ENCODE measurements around the gene SOWAHB. TPM values are rescaled to one million over a fixed set of nuclear protein-coding genes. Genes with fewer than 3 reads are reported as not detected.
A peak's percentile ranks its signal among the peaks of the same experiment; 100 is the strongest.

SOWAHB gene
- total RNA-seq, 1 donor from 2014 or later: not detected

DNA sequence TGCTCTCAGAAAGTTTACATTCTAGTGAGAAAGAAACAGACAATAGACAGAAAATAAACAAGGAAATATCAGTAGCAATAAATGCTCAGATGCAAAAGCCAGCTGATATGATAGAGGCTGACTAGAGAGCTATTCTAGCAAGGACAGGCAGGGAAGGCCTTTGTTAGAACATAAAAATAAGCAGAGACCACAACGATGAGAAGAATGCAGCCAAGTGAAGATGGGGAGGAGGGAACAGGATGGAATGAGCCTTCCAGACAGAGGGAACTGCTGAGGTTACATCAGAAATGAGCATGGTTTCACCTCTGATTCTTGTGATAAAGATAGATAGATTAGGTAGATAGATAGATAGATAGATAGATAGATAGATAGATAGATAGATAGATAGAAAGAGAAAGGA, 7.6 kb upstream of the SOWAHB start:
- no peak overlapping the region for H3K27ac Mint-ChIP-seq
- H3K9me3 Mint-ChIP-seq: no peaks in the 10 kb centered on the region
- no peaks in the 10 kb centered on the region for H3K4me1 Mint-ChIP-seq (ENCODE audit: low read depth)
- peaks cover 20% of the 10 kb centered on the region for H3K27me3 Mint-ChIP-seq (ENCODE audit: low read depth)
- no peak overlapping the region for H3K4me3 Mint-ChIP-seq (ENCODE audit: low read depth)
- H3K36me3 Mint-ChIP-seq (ENCODE audit: low read depth): no peaks in the 10 kb centered on the region
- DNase-seq (ENCODE audit: low spot score): no peak
- intact Hi-C loops (cut with micrococcal nuclease): no loop called here

DNA sequence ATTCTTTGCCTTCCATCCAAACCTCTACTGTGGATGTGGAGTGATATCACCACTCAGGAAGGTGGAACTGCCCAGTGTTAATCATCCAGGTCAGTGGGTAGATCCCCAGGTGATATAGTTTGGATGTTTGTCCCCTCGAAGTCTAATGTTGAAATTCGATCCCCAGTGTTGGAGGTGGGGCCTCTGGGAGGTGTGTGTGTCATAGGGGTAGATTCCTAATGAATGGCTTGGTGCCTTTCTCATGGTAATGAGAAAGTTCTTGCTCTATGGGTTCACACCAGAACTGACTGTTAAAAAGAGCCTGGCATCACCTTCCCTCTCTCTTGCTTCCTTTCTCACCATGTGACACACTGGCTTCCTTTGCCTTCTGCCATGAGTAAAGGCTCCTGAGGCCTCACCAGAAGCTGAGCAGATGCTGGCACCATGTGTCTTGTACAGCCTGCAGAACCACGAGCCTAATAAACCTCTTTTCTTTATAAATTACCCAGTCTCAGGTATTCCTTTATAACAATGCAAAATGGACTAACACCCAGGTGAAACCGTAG, 6.8 kb upstream of the SOWAHB start:
- Mint-ChIP-seq H3K27me3 (ENCODE audit: low read depth) (peaks cover 22% of the 10 kb centered on the region), H3K27ac (no peak overlapping the region), H3K4me3 (ENCODE audit: low read depth) (no peak overlapping the region), H3K4me1 (ENCODE audit: low read depth) (no peaks in the 10 kb centered on the region), H3K9me3 (no peaks in the 10 kb centered on the region), H3K36me3 (ENCODE audit: low read depth) (no peaks in the 10 kb centered on the region)
- DNase-seq (ENCODE audit: low spot score): no peak
- intact Hi-C loops (cut with micrococcal nuclease): no loop called here

DNA sequence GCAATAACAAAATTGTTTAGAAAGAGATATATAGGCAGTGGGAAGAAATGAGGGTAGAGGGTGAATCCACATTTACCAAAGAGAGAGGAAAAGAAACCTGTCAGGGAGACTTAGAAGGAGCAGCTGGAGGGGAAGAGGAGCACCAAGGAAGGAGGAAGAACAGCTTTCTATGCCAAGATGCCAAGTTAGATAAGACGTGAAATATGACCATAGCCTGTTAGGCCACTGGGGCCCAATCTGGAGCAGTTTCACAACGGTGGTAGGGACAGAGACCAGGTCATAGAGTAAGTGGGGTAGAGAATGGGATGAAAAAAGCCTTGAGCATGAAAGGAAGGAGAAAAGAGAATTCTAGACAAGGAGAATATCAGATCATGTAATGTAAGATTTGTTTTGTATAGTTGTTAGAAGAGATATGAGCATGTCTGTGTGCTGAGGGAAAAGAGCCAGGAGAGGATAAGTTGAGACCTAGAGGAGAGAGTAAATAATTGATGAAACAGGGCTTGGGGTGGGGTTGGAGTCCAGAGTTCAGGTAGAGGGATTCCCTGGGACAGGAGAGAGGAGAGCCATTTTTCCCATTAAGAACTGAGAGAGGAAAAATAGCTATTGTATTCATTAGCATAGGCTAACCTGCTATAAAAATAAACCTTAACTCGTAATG, 4.4 kb upstream of the SOWAHB start:
- DNase-seq (ENCODE audit: low spot score): no peak
- H3K27ac Mint-ChIP-seq: no peak overlapping the region
- peaks cover 6% of the 10 kb centered on the region for H3K4me1 Mint-ChIP-seq (ENCODE audit: low read depth)
- H3K9me3 Mint-ChIP-seq: no peaks in the 10 kb centered on the region
- peaks cover 27% of the 10 kb centered on the region for H3K27me3 Mint-ChIP-seq (ENCODE audit: low read depth)
- no peaks in the 10 kb centered on the region for H3K36me3 Mint-ChIP-seq (ENCODE audit: low read depth)
- intact Hi-C loops (cut with micrococcal nuclease): no loop called here
- H3K4me3 Mint-ChIP-seq (ENCODE audit: low read depth): no peak overlapping the region

DNA sequence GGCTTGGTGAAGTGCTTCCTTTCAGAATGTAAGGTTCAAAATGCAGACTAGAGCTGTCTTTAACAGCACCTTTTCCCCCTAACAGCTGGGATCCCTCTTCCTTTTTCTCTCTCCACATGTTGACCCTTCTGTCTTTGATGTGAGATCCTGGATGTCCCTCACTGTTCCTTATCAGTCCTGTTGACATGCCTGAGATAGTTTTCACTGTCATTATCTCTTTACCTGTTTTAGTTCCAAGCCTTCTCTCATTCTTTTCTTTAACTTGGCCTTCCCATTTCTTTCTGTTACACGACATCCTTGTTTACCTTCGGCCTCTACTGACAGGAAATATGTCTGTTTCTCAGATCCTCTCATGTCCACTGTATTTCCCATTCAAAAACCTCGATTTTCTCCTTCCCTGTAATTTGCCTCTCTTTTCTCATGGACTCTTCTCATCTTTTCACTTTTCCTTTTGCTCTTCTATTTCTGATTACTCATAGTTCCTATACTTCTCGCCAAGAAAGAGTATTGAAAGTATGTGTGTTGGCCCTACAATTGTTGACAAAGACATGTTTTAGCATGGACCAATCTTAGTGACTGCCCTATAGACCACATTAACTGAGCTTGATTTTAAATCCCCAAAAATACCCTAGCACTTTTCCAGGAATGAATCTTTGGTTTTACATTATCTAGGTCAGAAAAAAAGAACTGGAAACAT, 1.2 kb upstream of the SOWAHB start:
- peaks cover 43% of the 10 kb centered on the region for H3K27me3 Mint-ChIP-seq (ENCODE audit: low read depth)
- intact Hi-C loops (cut with micrococcal nuclease): no loop called here
- no peaks in the 10 kb centered on the region for H3K36me3 Mint-ChIP-seq (ENCODE audit: low read depth)
- no peak for DNase-seq (ENCODE audit: low spot score)
- H3K4me1 Mint-ChIP-seq (ENCODE audit: low read depth): peaks cover 6% of the 10 kb centered on the region
- H3K9me3 Mint-ChIP-seq: no peaks in the 10 kb centered on the region
- no peak overlapping the region for H3K4me3 Mint-ChIP-seq (ENCODE audit: low read depth)
- H3K27ac Mint-ChIP-seq: no peak overlapping the region

DNA sequence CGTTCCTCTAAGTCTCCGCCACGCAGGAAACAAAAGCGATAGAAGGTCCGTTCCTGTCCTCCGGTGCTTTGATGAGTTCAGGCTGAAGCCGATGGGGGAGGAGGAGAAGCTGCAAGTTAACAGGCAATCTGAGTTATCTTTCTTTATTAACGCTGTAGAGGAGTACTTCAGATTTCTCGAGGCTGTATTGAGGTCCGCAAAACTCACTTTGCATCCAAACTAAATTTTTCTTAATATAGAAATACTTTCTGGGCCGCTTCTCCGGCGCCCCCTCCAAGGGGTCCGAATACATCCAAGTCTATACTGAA, 395 bp upstream of the SOWAHB start:
- H3K4me3 Mint-ChIP-seq (ENCODE audit: low read depth): peak overlapping the region; percentile 34
- H3K9me3 Mint-ChIP-seq: no peaks in the 10 kb centered on the region
- H3K4me1 Mint-ChIP-seq (ENCODE audit: low read depth): peaks cover 6% of the 10 kb centered on the region
- intact Hi-C loops (cut with micrococcal nuclease): no loop called here
- no peaks in the 10 kb centered on the region for H3K36me3 Mint-ChIP-seq (ENCODE audit: low read depth)
- no peak overlapping the region for H3K27ac Mint-ChIP-seq
- H3K27me3 Mint-ChIP-seq (ENCODE audit: low read depth): peaks cover 43% of the 10 kb centered on the region
- DNase-seq (ENCODE audit: low spot score): no peak

DNA sequence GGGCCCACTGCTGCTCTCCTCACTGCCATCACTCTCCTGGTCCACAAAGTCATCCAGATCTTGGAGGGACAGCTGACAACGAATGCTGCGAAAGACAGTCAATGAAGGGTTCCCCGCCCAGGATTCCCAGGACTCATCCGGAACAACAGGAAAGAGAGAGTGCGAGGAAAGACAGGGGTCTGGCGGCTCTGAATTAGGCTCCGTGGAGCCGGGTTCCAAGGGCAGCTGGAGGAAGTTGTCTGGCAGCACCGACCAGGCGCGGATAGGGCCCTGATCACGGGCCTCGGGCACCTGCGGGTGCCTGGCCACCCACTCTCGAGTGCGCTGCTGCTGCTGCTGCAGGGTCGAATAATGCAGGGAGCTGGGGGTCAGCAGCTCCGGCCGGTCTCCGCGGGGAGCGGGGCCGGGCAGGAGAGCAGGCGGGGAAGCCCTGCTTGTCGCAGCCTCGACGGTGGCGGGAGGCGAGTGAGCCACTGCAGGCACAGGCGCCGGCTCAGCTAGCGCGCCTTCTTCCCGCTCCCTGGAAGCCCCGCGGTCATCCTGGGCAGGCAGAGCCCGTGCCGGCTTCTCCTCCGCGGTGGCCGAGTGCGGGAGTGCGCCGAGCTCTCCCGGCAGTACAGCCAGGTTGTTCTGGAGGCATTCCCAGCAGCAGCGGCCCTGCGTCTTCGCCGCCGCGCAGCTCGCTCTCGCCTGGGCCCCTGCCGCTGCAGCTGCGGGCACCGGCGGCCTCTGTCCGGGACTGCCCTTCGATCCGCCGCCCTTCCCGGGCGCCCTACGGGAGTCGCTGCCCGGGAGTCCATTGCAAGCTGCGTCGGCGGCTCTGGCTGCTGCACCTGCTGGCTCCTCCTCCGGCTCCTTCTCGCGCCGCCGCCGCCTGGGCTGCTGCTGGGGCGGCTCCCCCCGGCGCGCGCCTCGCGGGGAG, 1.1 kb downstream of the SOWAHB start:
- no peak for DNase-seq (ENCODE audit: low spot score)
- Mint-ChIP-seq H3K9me3 (no peaks in the 10 kb centered on the region), H3K36me3 (ENCODE audit: low read depth) (no peaks in the 10 kb centered on the region), H3K27ac (no peak overlapping the region), H3K4me1 (ENCODE audit: low read depth) (peaks cover 6% of the 10 kb centered on the region), H3K27me3 (ENCODE audit: low read depth) (peaks cover 52% of the 10 kb centered on the region), H3K4me3 (ENCODE audit: low read depth) (no peak overlapping the region)
- intact Hi-C loops (cut with micrococcal nuclease): no loop called here

DNA sequence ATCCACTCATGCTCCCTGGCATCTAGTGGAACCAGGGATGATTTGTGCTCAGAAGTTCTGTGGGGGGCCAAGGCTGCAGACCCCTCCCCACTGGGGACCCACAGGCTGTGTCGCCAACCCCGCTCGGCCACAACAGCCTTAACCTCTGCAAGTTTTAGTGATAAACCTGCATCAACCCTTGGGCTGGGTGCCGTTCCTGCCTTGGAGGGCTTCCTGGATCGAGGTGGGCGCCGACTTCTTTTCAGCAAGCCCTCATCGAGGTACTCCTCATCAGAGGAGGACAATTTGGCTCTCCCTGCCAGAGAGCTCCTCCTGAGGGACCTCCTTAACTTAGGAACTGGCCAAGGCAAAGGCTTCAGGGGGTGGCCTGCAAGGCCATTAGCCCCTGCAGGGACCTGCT, 1.9 kb downstream of the SOWAHB start:
- no peak overlapping the region for H3K4me3 Mint-ChIP-seq (ENCODE audit: low read depth)
- peaks cover 57% of the 10 kb centered on the region for H3K27me3 Mint-ChIP-seq (ENCODE audit: low read depth)
- H3K27ac Mint-ChIP-seq: no peak overlapping the region
- no peaks in the 10 kb centered on the region for H3K9me3 Mint-ChIP-seq
- intact Hi-C loops (cut with micrococcal nuclease): no loop called here
- DNase-seq (ENCODE audit: low spot score): no peak
- H3K36me3 Mint-ChIP-seq (ENCODE audit: low read depth): no peaks in the 10 kb centered on the region
- peaks cover 6% of the 10 kb centered on the region for H3K4me1 Mint-ChIP-seq (ENCODE audit: low read depth)

DNA sequence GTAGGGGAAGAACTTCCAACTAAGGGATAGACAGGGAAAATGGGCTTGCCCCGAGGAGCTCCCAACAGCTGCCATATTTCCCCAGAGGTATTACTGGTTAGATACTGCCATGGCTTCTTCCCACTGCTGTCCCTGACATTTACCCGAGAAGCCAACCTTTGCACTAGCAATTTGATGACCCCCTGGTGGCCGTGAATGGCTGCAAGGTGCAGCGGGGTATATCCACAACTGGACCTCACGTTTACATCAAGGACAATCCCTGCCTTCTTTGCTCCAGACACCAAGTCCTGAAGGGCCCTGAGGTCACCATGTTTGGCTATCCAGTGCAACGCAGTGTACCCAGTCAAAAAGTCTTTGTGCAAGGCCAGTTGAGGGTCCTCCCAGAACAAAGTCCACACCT, 2.3 kb downstream of the SOWAHB start:
- H3K27ac Mint-ChIP-seq: no peak overlapping the region
- no peaks in the 10 kb centered on the region for H3K36me3 Mint-ChIP-seq (ENCODE audit: low read depth)
- peaks cover 6% of the 10 kb centered on the region for H3K4me1 Mint-ChIP-seq (ENCODE audit: low read depth)
- DNase-seq (ENCODE audit: low spot score): no peak
- peaks cover 60% of the 10 kb centered on the region for H3K27me3 Mint-ChIP-seq (ENCODE audit: low read depth)
- H3K9me3 Mint-ChIP-seq: no peaks in the 10 kb centered on the region
- no peak overlapping the region for H3K4me3 Mint-ChIP-seq (ENCODE audit: low read depth)
- intact Hi-C loops (cut with micrococcal nuclease): no loop called here

DNA sequence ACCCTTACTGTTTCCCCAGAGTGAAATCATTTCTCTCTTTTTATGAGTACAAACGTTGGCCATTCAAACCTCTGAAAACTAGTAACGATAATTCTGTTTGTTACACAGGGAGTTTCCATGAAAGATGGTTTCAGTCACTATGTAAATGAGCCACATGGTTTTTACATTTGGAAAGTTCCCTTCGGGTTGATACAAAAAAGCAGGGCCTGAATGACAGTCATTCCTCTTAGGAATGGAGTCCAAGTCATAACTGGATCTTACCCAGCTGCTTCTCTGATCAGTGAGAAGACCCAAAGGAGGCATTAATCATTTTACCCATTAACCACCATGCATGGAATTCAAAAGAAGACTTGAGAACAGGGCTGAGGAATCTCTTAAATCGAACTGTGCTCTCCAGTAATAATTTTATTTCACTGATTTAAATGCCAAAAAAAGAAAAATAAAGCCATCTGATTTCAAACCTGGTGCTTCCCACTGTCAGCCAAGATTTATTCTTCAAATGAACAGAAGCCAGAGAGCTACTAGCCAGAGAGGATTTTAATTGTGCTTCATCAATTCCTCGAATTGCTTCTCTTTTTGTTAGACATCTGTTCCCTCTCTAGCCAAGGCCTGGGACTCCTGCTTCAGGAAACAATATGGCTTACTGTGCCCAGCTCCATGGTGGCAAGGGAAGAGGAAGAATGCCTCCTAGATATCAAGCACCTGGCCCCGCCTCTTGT, 3.2 kb downstream of the SOWAHB start:
- Mint-ChIP-seq H3K4me3 (ENCODE audit: low read depth) (no peak overlapping the region), H3K27ac (no peak overlapping the region), H3K9me3 (no peaks in the 10 kb centered on the region), H3K36me3 (ENCODE audit: low read depth) (no peaks in the 10 kb centered on the region), H3K27me3 (ENCODE audit: low read depth) (peaks cover 56% of the 10 kb centered on the region), H3K4me1 (ENCODE audit: low read depth) (peaks cover 6% of the 10 kb centered on the region)
- intact Hi-C loops (cut with micrococcal nuclease): no loop called here
- no peak for DNase-seq (ENCODE audit: low spot score)

DNA sequence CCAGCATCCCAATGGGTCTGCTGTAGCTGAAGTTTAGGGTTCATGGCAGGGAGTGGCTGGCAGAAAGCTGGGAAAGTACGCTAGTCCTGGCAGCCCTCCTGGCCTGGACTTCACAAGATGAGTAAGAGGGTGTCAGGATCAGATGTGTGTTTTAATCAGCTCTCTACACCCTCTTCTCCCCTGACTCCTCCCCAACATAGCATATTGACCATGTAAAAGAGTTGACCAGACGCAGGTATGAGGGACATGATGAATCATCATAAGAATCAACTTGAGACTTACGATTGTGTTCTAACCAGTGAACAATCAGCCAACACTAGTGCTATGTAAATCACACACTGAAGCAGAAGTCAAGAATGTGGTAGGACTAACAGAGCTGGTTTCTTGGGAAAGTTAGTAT, 5.3 kb downstream of the SOWAHB start:
- Mint-ChIP-seq H3K27ac (no peak overlapping the region), H3K27me3 (ENCODE audit: low read depth) (peaks cover 40% of the 10 kb centered on the region), H3K36me3 (ENCODE audit: low read depth) (no peaks in the 10 kb centered on the region), H3K4me1 (ENCODE audit: low read depth) (no peaks in the 10 kb centered on the region), H3K9me3 (no peaks in the 10 kb centered on the region), H3K4me3 (ENCODE audit: low read depth) (no peak overlapping the region)
- intact Hi-C loops (cut with micrococcal nuclease): no loop called here
- DNase-seq (ENCODE audit: low spot score): no peak

DNA sequence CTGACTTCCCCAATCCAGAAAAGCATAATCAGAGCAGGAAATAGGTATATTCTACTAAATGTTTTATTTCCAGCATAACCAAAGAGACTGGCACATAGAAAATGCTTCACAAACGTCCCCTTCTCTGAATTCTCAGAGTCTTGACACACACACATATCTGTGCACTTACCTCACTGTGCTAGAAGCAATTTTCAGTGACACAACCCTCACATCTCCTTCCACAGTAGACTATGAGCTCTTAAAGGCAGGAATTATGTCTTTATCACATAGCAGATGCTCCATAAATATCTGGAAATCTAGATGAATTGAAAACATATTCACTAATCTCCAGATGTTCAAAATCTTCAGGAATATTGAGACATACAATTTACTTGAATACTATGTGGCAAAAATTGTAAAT, 5.9 kb downstream of the SOWAHB start:
- Mint-ChIP-seq H3K27me3 (ENCODE audit: low read depth) (peaks cover 40% of the 10 kb centered on the region), H3K4me3 (ENCODE audit: low read depth) (no peak overlapping the region), H3K4me1 (ENCODE audit: low read depth) (no peaks in the 10 kb centered on the region), H3K36me3 (ENCODE audit: low read depth) (no peaks in the 10 kb centered on the region), H3K27ac (no peak overlapping the region), H3K9me3 (no peaks in the 10 kb centered on the region)
- no peak for DNase-seq (ENCODE audit: low spot score)
- intact Hi-C loops (cut with micrococcal nuclease): no loop called here

DNA sequence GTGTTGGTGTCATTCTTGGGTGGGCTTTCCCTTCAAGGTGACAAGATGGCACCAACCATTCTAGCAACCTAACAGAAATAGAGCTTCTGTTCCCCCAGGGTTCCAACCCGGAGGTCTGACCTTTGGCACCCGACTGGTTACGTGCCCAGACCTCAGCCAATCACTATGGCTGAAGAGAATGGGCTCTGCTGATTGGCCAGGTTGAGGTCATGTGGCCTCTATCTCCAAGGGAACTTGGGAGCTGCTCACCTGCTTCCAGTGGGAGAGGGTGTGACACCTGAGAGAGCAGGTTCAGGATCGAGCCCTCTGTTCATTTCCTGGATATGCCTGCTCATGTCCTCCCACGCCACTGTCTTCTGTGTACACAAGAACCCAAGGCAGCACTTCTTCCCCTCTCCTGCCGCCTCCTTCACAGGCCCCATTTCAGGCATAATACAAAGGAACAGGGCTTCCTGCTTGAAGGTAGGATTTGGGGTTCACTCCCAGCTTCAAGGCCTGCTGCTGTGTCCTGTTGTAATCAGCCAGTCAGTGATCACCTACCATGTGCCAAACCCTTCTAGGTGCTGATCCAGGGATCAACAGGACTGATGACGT, 11.0 kb downstream of the SOWAHB start:
- H3K4me1 Mint-ChIP-seq (ENCODE audit: low read depth): no peaks in the 10 kb centered on the region
- peaks cover 24% of the 10 kb centered on the region for H3K27me3 Mint-ChIP-seq (ENCODE audit: low read depth)
- intact Hi-C loops (cut with micrococcal nuclease): no loop called here
- H3K36me3 Mint-ChIP-seq (ENCODE audit: low read depth): no peaks in the 10 kb centered on the region
- H3K4me3 Mint-ChIP-seq (ENCODE audit: low read depth): no peak overlapping the region
- DNase-seq (ENCODE audit: low spot score): no peak
- no peaks in the 10 kb centered on the region for H3K9me3 Mint-ChIP-seq
- no peak overlapping the region for H3K27ac Mint-ChIP-seq
